GM21576 (cell line): ENCODE measurements around the gene C4B.
"Not testable (repeated sequence)": the region's sequence is repeated elsewhere in the genome, so short reads cannot be mapped to it uniquely, and the experiment has no call there.

Experiments
- ATAC-seq: cut with Tn5 transposase; IDR thresholded peaks from one replicate; pipeline ENCODE4 v1.9.1; 2021; ENCODE audit warnings: mild to moderate bottlenecking, moderate library complexity; ENCODE audit not compliant: unreplicated experiment

Gene C4B

GRCh38 chr6:32050562-32050961 is 36.0 kb downstream of the C4B start:
- ATAC-seq = no peak

- not testable (repeated sequence) for ATAC-seq
Measured at GRCh38 chr6:32052626-32053025, 38.0 kb downstream of the C4B start.

GRCh38 chr6:32053314-32053713 is 38.7 kb downstream of the C4B start:
- not testable (repeated sequence) for ATAC-seq

- ATAC-seq = not testable (repeated sequence)
Measured at GRCh38 chr6:32055756-32056155, 41.2 kb downstream of the C4B start.

GRCh38 chr6:32056254-32056653 is 41.7 kb downstream of the C4B start:
- no peak for ATAC-seq

- ATAC-seq = no peak
Measured at GRCh38 chr6:32057966-32058365, 43.4 kb downstream of the C4B start.

GRCh38 chr6:32058511-32058963 is 43.9 kb downstream of the C4B start:
- no peak for ATAC-seq

GRCh38 chr6:32060966-32061655 is 46.5 kb downstream of the C4B start:
- ATAC-seq = no peak

GRCh38 chr6:32064706-32065105 is 50.1 kb downstream of the C4B start:
- ATAC-seq = no peak

- ATAC-seq = not testable (repeated sequence)
Measured at GRCh38 chr6:32067521-32067920, 52.9 kb downstream of the C4B start.

GRCh38 chr6:32068315-32068714 is 53.7 kb downstream of the C4B start:
- ATAC-seq = not testable (repeated sequence)

GRCh38 chr6:32068867-32069266 is 54.3 kb downstream of the C4B start:
- ATAC-seq = no peak

- no peak for ATAC-seq
Measured at GRCh38 chr6:32069460-32069859, 54.9 kb downstream of the C4B start.

- no peak for ATAC-seq
Measured at GRCh38 chr6:32069878-32070515, 55.4 kb downstream of the C4B start.

GRCh38 chr6:32070814-32071543 is 56.4 kb downstream of the C4B start:
- no peak for ATAC-seq

GRCh38 chr6:32073101-32073500 is 58.5 kb downstream of the C4B start:
- ATAC-seq = no peak

- no peak for ATAC-seq
Measured at GRCh38 chr6:32073613-32074012, 59.0 kb downstream of the C4B start.

GRCh38 chr6:32074996-32075532 is 60.5 kb downstream of the C4B start:
- ATAC-seq = no peak

GRCh38 chr6:32075781-32076180 is 61.2 kb downstream of the C4B start:
- no peak for ATAC-seq

- no peak for ATAC-seq
Measured at GRCh38 chr6:32076321-32076809, 61.8 kb downstream of the C4B start.

- no peak for ATAC-seq
Measured at GRCh38 chr6:32079566-32080290, 65.1 kb downstream of the C4B start.
